HG02678 (cell line): ENCODE data around the gene C16orf90.

Source experiments
- ATAC-seq: cut with Tn5 transposase; IDR thresholded peaks from one replicate; pipeline ENCODE4 v1.9.1; 2021; ENCODE audit warnings: mild to moderate bottlenecking, moderate library complexity; ENCODE audit not compliant: unreplicated experiment

The C16orf90 gene

DNA sequence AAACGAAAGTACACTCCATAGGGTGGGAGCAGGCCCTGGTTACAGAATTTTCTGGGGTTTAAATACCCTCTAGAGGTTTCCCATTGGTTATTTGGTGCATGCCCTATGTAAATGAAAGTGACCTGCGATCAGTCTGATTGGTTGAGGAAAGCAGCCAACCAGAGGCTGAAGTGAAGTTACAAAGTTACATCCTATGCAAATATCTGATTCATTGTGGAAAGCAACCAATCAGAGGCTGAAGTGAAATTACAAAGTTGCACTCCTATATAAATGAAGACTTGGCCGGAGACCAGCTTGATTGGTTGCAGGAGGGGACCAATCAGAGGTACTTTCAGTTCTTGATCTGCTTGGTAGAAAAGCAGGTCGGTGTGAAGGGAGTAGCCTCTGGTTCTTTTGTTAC is 27.4 kb downstream of the C16orf90 start:
- ATAC-seq = no peak

DNA sequence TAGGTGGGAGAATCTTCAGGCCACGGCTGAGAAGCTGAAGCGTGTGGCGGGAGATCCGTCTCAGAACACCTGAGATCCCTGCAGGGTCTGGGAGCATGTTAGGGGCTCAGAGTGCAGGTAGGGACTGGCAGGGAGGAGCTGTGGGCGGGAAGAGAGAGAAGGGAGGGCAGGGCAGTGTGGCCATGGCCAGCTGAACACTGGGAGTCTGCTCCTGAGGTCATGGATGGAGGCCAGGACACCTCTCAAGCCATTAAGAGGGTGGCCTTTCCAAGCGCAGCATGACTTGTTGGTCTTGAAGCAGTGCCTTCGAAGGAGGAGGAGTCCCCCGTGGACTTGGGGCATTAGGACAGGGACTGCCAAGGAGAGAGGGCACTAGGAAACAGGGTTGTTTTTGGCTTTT is 28.1 kb downstream of the C16orf90 start:
- no peak for ATAC-seq

DNA sequence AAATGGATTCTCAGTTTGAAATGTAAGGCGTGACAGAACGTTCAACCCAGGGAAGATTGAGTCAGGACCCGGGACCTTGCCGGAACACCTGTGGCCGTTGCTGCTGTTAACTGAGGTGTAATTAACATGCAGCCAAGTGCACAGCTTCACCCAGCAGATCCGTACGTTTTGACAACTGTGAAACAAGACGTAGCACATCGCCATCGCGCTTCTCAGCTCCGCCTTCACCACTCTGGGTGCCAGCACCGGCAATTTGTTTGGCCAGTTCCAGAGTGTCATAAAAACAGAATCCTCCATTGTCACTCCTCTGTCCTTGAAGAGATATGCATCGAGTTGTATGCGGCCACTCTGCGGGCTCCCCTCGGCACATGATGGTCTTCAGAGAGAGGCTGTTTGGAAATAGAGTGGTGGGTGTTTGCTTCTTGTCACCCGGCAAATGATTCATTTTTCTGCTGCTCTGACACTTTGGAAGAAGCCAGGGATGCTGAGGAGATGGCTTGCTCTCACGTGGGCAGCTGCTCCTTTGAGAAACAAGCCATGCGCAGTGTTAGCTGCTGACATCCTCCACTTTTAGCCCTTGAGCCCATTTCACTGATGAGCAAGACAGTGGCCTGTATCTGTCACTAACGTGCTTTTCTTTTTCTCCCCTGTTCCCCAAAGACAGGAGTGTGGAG is 29.2 kb downstream of the C16orf90 start:
- ATAC-seq = no peak

DNA sequence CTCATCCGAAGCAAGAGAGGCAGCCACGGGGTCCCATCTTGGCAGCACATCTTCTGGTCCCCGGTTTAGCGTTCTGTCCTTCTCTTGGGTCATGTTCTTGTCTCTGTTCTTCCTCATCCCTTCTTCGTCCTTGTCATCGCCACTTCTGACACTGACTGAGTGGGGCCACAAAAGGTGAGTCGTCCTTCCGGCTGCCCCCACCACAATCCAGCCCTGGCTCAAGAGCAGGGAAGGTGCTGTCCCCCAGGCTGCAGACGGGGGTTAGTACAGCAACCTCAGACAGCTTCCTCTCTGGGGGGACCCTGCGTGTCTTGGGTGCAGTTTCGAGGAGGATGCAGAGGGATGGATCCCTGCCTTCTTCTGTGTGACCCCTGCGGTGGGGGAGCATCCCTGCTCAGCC is 30.0 kb downstream of the C16orf90 start:
- ATAC-seq = no peak

DNA sequence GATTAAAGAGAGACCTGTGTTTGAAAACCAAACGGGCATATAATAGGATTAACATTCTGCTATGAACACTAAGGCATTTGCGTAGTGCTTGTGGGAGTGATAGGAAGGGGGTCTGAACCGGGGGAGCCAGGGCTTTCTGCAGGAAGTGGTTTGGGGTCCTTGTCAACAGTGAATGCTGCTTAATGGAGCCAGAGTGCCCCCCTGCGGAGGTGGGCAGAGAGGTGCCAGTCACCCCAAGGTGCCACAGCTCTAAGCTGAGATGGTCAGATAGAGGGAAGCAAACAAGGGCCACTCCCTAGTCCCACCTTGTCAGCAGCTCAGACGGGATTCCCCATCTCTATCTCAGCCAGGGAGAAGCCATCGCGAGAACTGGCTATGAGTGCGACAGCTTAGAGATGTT is 34.1 kb downstream of the C16orf90 start:
- no peak for ATAC-seq

DNA sequence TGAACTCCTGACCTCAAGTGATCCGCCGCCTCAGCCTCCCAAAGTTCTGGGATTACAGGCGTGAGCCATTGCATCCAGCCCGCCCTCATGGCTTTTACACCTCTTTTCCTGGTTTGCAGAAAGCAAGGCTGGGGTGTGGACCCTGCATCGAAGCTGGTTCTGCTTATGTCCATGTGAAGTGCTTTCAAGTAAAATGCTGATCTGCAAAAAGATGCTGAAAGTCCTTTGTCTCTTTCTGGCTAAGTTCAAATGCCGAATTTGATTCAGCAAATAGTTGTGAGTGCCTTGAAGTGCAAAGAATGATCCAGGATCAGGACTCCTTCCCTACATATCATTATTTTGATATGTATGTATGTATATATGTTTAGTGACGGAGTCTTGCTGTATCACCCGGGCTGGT is 34.7 kb downstream of the C16orf90 start:
- ATAC-seq = no peak

DNA sequence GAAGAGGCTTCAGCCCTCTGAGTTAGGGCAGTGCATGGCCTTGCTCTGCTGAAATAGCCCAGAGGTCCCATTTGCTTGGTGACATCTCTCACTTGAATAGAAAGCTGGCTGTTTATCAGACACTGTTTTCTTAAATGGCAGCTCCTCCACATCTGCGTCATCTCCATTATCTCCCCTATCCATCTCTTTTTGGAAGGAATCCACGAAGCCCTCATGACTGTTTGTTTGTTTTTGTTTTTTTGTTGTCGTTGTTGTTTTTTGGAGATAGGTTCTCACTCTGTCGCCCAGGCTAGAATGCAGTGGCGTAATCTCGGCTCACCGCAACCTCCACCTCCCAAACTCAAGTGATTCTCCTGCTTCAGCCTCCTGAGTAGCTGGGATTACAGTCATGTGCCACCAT is 35.2 kb downstream of the C16orf90 start:
- no peak for ATAC-seq

DNA sequence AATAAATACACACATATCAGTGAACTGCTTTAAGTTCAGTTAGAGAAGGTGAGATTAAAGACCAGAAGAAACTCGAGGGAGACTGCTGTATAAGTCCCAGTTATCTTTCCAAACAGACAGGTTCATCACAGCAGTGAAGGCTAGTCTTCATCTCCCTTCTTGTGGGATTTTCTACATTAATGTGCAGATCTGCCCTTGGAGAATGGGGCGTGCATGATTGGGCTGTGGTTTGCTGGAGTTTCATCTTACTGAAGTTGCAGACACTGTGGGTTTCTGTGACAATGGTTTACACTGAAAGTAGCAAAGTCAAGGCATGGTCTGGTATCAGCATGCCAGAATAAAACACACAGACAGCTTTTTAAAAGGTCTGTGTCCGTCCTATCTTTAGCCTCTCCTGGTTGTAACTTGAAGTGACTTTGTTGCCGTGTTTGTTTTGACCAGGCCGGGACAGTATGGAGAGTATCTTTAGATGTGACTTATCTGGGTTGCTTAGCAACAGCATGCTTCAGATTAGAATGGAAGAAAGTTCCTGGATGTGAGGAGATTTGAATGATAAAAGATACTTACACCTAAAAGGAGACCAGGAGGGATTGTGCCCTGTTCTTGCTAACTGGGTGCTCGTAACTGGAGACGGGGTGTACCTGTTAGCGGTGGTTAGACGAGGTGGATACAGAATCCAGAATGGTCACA is 35.7 kb downstream of the C16orf90 start:
- no peak for ATAC-seq

DNA sequence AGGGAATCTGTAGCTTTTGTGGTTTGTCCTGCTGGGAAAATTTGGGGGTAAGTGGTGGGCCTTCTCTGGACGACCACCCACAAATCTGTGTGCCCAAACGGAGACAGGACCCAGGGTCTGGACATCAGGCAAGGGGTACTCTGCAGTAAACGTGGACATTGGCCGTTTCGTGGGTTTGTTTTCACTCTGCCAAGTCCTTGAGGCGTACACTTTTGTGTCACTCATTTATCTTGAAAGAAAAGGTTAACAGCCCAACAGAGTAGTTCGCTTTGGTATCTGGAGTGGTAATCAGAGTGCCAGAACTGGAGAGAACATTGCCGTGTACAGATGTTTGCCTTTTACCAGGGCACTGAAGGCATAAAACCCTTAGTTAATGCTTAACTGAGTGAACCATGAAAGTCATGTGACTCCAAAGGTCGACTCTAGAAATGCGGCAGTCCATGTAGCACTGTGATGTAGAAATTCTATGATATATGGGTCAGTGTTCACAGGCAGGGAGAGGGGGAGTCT is 36.4 kb downstream of the C16orf90 start:
- peak; percentile 39 for ATAC-seq

DNA sequence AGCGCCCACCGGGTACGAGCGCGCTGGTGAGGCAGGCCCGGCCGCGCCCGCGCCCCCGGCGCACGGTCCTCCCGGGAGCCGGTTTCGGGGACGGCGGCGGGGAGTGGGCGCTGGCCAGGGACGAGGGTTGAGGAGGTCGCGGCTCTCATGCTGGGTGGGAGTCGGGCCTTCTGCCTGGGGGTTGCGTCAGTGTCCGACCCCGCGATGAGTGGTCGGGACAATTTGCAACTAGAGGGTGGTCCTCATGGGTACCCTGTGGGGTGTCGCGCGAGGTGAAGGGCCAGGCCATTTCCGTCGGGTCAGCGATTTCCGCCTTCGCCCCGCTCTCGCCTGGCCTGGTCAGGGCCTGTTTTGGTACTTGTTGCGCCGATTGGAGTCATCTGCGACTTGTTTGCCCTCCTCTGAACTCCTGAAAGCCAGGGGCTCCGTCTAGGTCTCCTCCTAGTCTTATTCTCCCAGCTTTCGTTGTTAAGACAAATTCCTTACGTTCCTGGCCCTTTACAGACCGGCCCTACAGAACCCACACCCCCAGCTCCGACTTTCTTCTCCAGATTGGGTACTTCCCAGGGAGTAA is 36.9 kb downstream of the C16orf90 start:
- ATAC-seq = peak; percentile 6

DNA sequence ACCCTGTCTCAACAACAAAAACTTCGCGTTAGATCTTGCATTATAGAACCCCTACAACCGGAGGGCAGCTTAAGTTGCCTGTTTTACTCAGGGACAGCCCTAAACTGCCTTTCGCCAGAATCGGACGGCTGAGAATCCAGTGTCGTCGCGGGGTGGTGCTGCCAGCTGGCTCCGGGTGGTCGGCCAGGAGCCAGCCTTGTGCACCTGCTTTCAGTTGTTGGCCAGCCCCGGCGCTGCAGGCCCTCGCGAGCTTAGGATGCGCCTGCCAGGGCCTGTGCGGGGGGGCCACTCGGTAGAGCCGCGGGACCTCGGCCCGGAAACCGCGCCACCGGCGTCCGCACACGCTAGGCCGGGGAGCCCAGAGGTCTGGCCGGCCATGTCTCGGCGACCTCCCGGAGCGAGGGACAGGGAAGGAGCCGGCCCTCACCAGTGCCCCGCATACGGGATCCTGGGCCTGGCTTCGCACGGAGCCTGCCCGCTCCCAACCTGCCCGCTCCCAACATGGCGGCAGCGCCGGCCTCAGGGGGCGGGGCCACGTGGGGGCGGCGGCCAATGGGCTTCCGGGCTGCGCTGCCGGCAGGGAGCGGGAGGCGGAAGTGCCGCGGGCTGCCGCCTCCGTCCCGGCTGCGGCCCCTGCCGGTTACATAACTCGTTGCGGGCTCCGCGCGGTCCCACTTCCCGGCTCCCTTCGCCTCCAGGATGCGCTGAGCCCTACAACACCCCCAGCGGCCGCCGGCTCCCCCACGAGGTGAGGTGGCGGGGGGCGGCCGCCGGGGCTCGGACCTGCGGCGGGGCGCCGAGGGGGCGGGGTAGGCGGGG is 37.6 kb downstream of the C16orf90 start:
- ATAC-seq = peak; percentile 85

DNA sequence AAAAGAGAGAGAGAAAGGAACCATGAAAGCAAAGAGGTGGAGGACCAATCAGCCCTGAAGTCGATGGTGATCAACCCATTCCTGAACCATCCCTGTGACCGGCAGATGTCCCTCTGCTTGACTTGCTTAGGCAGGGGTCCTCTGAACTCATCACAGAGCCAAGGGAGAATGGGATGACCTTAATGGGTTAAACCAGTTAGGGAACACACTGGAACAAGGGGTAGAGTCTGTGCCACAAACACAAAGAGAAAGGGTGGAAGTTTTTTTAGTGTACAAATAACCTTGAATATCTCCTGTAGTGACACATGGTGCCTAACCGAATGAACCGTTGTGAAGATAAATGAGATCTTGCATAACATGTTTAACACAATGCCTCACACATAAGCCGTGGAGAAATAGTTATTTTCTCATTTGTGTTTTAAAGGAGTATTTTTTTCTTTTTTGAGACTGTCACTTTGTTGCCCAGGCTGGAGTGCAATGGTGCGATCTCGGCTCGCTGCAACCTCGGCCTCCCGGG is 40.6 kb downstream of the C16orf90 start:
- ATAC-seq = no peak

DNA sequence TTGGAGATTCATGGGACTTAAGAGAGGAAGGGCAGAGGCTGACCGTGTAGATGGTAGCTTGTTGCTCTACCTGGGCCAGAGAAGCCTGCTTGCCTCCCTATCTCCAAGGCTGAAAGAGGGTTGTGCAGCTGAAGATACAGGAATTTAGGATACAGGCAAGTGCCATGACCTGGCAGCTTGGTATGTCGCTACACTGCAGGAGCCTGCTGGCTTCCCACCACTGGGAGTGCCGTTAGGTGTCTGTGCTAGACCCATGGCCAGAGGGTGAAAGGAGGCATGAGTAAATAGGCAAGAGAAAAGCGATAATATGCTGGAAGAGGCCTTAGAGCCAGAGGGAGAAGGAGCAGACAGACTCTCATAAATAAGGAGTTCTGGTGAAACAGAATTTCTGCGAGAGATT is 41.2 kb downstream of the C16orf90 start:
- ATAC-seq = no peak

DNA sequence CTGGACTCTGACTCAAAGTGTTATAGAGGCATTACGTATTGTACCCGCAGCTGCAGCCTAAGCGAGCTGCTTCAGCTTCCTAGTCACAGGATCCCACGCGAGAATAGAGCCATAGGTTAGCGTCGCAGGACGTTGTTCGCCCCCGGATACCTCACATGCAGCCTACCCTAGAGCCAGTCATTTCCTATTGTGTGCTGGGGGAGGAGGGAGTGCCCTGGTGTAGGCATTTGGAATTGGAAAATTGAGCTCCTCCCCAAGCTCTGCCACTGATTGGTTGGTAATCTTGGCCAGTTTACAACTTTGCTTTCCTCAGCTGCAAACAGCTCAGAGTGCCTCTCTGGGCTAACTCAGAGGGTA is 51.3 kb downstream of the C16orf90 start:
- ATAC-seq = peak; percentile 16
